Measurements from ENCODE around the gene PTPDC1. TPM values are rescaled to one million over a fixed set of nuclear protein-coding genes. Genes with fewer than 3 reads are reported as not detected.

PTPDC1 gene
- total RNA-seq, 1 donor from 2014 or later = 7.9 TPM

Other genes starting within 250 kb of the PTPDC1 start
- gene BARX1, start 129.1 kb upstream of the PTPDC1 start, total RNA-seq = not detected
- 1.3 TPM for gene ZNF169, start 174.8 kb downstream of the PTPDC1 start, total RNA-seq
- not detected for gene NUTM2F, start 244.2 kb downstream of the PTPDC1 start, total RNA-seq

All from left ventricle myocardium inferior (tissue), 1 donor.